Right kidney (tissue), 1 donor: ENCODE data around the gene FBXW12.
A peak's percentile ranks its signal among the peaks of the same experiment; 100 is the strongest.

Experiments used
- DNase-seq: peaks from one replicate; pipeline ENCODE4 v3.0.0-alpha.2; 2016

The FBXW12 gene

DNA sequence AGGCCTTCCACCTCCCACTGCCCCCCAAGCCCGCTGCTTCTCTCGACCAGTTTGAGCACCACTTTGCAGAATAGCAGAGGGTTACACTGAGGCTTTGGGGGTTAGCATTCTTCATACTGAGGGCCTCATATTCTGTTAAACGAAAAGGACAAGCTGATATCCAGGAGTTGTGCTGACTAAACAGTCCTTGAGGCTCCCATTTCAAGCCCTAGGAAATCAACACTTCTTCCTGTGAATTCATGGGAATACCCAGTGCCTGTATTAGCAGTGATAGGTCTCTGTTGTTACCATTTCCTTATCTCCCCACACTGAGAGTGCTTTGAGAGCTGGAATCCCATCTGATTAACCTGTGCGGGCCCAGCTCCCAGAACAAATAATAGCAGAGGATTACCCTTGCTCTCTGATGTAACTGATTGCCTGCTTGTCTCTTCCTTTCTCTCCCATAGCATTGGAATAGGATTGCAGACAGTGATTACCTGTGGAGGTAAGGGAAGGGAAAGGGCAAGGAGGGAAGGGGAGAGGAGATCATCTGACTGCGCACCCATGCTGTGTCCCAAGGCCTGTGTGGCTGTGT is 930 bp downstream of the FBXW12 start:
- no peak for DNase-seq

DNA sequence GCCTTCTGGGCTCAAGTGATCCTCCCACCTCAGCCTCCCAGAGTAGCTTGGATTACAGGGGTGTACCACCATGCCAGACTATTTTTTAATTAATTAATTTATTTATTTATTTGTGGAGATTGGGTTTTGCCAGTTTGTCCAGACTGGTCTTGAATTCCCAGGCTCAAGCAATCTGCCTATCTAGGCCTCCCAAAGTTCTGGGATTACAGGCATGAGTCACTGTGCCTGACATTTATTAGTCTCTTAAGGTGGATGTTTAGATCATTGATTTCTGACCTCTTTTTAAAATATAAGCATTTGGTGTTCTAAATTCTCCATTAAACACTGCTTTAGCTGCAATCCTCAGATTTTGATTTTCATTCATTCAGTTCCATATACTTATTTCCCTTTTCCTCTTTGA is 15.6 kb downstream of the FBXW12 start:
- no peak for DNase-seq

DNA sequence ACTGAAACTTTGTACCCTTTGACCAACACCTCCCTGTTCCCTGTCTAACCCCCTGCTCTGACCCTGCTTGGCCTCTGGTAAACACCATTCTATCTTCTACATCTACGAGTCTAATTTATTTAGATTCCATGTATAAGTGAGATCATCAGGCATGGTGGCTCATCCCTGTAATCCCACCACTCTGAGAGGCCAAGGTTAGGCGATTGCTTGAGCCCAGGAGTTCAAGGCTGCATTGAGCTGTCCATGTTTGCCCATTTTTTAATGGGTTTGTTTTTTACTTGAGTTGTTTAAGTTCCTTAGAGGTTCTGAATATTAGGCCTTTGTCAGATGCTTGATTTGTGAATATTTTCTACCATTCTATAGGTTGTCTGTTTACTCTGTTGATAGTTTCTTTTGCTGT is 16.9 kb downstream of the FBXW12 start:
- DNase-seq: no peak

GRCh38 chr3:48394391-48394790 is 22.4 kb downstream of the FBXW12 start:
- no peak for DNase-seq

- no peak for DNase-seq
These were observed 23.7 kb downstream of the FBXW12 start for GRCh38 chr3:48395714-48396113.

GRCh38 chr3:48397767-48398681 is 26.0 kb downstream of the FBXW12 start:
- DNase-seq: peak; percentile 1

- peak; percentile 2 for DNase-seq
These were observed 26.8 kb downstream of the FBXW12 start for GRCh38 chr3:48398701-48399386.

- DNase-seq: peak; percentile 2
These were observed 27.6 kb downstream of the FBXW12 start for GRCh38 chr3:48399387-48400172.

GRCh38 chr3:48400824-48401433 is 28.9 kb downstream of the FBXW12 start:
- peak; percentile 36 for DNase-seq

DNA sequence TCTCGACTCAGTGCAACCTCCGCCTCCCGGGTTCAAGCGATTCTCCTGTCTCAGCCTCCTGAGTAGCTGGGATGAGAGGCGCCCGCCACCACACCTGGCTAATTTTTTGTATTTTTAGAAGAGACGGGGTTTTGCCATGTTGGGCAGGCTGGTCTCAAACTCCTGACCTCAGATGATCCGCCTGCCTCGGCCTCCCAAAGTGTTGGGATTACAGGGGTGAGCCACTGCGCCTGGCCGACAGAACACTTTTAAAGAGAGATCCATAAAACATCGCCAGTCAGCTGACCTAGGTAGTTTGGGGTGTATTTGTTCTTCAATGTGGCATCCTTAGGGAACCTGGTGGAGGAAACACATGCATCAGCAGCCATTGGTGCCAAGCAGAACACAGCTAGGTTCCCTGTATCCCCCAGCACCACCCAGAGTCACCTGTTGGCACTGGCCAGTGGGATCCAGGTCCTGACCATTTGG is 29.4 kb downstream of the FBXW12 start:
- DNase-seq: peak; percentile 1

DNA sequence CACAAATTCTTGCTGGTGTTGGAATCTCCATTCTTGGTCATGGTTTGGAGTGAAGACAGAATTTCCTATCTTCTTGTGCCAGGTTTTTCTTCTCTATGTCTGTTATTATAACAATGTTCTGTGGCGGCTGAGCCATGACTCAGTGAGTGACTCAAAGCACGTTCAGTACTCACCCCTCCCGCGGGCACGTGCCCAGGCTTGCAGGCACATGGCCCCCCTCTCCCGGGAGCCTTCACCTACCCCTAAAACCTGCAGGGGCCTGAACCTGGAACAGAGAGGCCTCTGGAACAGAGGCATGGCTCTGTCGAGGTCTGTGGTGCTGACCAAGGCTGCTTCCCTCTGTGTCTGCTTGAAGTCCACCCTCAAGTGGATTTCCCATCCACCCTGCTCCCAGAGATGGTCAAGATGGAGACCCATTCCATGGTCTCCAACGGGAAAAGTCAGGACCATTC is 30.3 kb downstream of the FBXW12 start:
- DNase-seq: peak; percentile 4

- peak; percentile 0 for DNase-seq
These were observed 30.9 kb downstream of the FBXW12 start for GRCh38 chr3:48402907-48403306.

DNA sequence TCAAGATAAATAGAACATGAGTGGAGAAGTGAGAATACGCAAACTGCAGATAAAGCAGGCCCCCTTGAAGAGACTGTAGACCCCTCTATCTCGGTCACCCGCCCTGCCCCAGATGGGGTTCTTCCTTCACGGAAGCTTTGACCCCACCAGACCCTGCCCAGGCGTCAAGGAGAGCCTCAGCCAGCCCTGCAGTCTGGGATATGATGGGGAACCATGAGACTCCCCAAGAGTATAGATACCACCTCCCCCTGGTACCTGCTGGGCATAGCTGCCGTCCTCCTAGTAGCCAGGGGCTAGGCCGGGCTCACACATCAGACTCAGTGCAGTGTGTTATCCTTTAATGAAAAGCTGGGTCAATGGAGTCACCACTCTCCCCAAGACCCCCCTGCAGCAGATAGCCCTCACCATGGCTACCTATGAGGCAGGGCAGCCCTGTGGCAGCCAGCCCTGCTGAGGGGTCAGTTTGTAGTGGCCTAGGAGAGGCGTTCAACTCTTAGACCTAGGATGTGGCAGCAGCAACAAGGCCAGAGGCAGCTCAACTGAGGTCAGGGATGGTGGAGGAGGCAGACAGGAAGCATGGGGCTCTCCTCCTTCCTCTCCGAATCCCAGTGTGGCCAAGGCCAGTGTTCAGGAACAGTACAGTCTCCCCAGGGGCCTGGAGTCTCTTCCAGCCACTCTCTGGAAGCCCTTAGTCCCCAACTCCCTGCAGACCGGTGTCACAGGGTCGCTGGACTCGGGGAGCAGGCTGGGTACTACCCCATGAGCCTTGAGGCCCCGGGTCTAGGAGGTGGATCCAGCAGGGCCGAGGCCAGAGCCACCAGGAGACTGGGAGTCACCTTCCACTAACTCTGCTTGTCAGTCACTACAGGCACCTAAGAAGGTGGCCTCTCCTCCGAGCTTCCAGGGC is 31.8 kb downstream of the FBXW12 start:
- DNase-seq: peak; percentile 1

DNA sequence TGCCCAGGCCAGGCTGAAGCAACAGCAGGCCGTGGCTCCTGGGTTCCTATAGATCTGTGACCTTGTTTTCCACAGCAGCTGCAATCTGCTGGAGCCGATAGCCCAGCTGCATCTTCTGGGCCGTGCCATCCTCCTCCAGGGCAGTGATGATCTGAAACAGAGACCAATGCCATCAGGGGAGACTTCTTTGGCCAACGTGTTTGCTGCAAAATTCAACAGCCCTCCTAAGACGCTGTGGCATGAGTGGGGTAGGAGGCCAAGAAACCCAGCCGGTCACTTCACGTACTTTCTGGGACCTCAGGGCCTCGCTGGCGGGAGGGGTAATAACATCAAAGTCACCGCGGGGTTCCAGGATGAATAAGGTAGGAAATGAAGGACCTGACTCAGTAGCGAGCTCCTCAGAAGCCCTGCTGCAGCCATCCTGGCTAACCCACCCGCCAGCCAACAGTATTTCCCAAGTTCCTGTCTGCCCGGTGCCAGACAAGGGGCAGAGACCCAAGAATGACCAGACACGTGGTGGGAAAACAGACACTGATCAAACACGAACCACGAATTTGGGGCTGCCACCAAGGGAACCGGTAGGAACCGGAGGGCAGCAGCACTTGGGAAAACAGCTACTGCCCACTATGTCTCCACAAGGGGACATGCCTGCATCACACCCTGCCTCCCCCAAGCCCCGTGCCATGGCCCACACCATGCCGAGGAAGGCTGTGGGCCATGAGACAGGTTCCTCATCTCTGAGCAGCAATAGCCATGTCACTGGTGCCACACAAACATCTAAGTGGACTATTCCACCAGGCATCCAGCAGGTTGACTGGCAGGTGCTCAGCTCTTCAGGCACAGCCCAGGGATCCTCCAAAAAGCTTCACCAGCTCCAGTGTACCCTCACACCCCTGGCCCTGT is 32.7 kb downstream of the FBXW12 start:
- DNase-seq: peak; percentile 0

- DNase-seq: peak; percentile 1
These were observed 33.4 kb downstream of the FBXW12 start for GRCh38 chr3:48405343-48405881.

- DNase-seq: no peak
These were observed 34.0 kb downstream of the FBXW12 start for GRCh38 chr3:48405971-48406370.

DNA sequence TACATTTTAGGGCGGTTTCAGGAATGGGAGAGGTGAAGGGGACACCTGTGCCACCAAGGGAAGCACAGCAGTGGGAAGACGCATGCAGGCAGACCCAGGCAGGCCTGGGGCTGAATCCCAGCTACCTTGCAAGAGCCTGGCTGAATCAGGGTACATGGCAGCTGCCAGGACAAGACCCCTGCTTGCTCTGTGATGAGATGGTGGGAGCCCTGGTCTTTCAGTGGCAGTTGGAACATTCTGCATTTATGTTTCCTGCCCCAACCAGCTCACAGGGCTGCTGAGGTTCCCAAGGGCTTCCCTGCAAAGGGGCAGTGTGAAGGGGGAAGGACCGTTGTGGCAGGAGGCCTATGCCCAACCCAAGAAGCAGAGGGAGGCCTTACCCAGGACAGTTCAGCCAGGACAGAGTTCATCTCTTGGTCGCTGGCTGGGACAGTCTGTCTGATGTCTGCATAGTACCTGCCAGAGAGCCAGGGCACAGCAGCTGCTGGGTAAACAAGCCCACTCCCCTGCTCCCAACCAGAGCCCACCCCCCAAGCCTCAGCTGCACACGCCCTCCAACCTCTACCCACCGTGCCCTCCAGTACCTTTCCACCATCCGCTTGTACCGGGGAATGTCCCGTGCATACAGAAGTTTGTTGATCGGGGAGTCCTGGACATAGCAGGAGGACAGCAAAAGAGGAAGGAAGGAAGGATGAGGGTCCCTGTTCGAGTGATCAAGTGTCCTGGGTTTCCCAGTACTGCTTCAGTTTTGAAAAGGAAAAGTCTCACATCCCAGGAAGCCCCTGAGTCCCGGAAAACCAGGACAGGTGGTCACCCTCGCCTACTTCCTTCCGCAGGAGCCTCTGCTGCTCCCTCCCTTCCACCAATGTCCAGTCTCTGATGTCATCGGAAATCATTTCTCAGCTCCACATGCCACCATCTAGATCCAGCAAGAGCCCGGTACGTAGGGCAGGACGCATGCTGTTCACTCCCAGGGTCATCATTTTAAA is 34.7 kb downstream of the FBXW12 start:
- no peak for DNase-seq

GRCh38 chr3:48407542-48408099 is 35.6 kb downstream of the FBXW12 start:
- no peak for DNase-seq
